Gastroesophageal sphincter (tissue), 4 donors: ENCODE results near the gene CCNJ. TPM values are rescaled to one million over a fixed set of nuclear protein-coding genes. Genes with fewer than 3 reads are reported as not detected.

Experiments
- ATAC-seq: fragments of 150-250 bp; one replicate; pipeline ENCODE4 v1.9.1; 2016; ENCODE audit warnings: mild to moderate bottlenecking, moderate library complexity
- H3K27ac ChIP-seq, 4 donors: fragments of 200-600 bp; sonication (generic) in 3 of 4; 1 replicate in 3 of 4; 2 replicates in 1 of 4; pipeline ENCODE4 v1.5.1; 2016 to 2019
- H3K27me3 ChIP-seq: fragments of 200-600 bp; sonication (generic); one replicate; pipeline ENCODE4 v1.5.1; 2019
- H3K36me3 ChIP-seq, 2 donors: fragments of 200-600 bp; sonication (generic); one replicate each; pipeline ENCODE4 v1.5.1; 2019; ENCODE audit warnings: control low read depth in 1 of 2
- H3K4me1 ChIP-seq, 3 donors: fragments of 200-600 bp; sonication (generic); 1 replicate in 2 of 3; 2 replicates in 1 of 3; pipeline ENCODE4 v1.5.1; 2016 to 2019; ENCODE audit warnings: control low read depth in 2 of 3
- H3K4me3 ChIP-seq, 2 donors: fragments of 200-600 bp; sonication (generic); one replicate each; pipeline ENCODE4 v1.5.1; 2019; ENCODE audit warnings: mild to moderate bottlenecking in 1 of 2, moderate library complexity in 1 of 2
- H3K9me3 ChIP-seq, 3 donors: fragments of 200-600 bp; sonication (generic); one replicate each; pipeline ENCODE4 v1.5.1; 2017 to 2019; ENCODE audit warnings: control low read depth in 2 of 3
- EP300 ChIP-seq: sonication (generic); formaldehyde crosslinking; IDR thresholded peaks from one replicate; pipeline ENCODE4 v1.6.1; 2017; ENCODE audit warnings: antibody characterized with exemption, mild to moderate bottlenecking
- POLR2A ChIP-seq, 2 donors: fragments of 450-650 bp; IDR thresholded peaks; one replicate each; pipeline ENCODE4 v1.6.1; 2017; ENCODE audit warnings: antibody characterized with exemption in 2 of 2, mild to moderate bottlenecking in 2 of 2, moderate library complexity in 1 of 2
- POLR2AphosphoS5 ChIP-seq: sonication (generic); formaldehyde crosslinking; IDR thresholded peaks from one replicate; pipeline ENCODE4 v1.6.1; 2017; ENCODE audit warnings: antibody characterized with exemption
- WGBS, 2 donors: methylation state at CpG; one replicate each; pipeline ENCODE4 v1.1.5; 2018; ENCODE audit warnings: low coverage in 1 of 2; 5-methylcytosine and 5-hydroxymethylcytosine counted together
- small RNA-seq, 4 donors: library from RNA; depleted of rRNA; stranded (forward); fragments of <200 nt; gene quantifications; one replicate each; pipeline ENCODE3, GENCODE V24; 2016
- total RNA-seq, 4 donors: library from RNA; depleted of rRNA; stranded (reverse); fragments of >200 nt; gene quantifications; one replicate each; pipeline ENCODE4 v1.1.0, GENCODE V29; 2016
- TF ChIP-seq, protein P1 (sequence below), 4 experiments: fragments of 200-600 bp in 2 of 4; fragments of 450-650 bp in 2 of 4; sonication (generic) in 1 of 4; IDR thresholded peaks; one replicate each; pipeline ENCODE4 v1.5.1; 2017 to 2019; ENCODE audit warnings: antibody characterized with exemption in 4 of 4, mild to moderate bottlenecking in 2 of 4, moderate library complexity in 2 of 4

CCNJ gene
- total RNA-seq, 4 donors from 2014 or later, result 3.1 to 5.3 (median 4.4) TPM

GRCh38 chr10:96093948-96094347 lies 50.6 kb downstream of the CCNJ start:
- TF ChIP-seq, protein P1, sequence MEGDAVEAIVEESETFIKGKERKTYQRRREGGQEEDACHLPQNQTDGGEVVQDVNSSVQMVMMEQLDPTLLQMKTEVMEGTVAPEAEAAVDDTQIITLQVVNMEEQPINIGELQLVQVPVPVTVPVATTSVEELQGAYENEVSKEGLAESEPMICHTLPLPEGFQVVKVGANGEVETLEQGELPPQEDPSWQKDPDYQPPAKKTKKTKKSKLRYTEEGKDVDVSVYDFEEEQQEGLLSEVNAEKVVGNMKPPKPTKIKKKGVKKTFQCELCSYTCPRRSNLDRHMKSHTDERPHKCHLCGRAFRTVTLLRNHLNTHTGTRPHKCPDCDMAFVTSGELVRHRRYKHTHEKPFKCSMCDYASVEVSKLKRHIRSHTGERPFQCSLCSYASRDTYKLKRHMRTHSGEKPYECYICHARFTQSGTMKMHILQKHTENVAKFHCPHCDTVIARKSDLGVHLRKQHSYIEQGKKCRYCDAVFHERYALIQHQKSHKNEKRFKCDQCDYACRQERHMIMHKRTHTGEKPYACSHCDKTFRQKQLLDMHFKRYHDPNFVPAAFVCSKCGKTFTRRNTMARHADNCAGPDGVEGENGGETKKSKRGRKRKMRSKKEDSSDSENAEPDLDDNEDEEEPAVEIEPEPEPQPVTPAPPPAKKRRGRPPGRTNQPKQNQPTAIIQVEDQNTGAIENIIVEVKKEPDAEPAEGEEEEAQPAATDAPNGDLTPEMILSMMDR (IDR thresholded peaks at IDR 0.05), result no peak
- TF ChIP-seq EP300 (no peak), POLR2AphosphoS5 (no peak), POLR2A (IDR thresholded peaks at IDR 0.05) (no peak)
- no peaks in the 10 kb centered on the region for H3K36me3 ChIP-seq
- peaks cover 0 to 6% (median 0%) of the 10 kb centered on the region in 3 donors for H3K4me1 ChIP-seq
- ATAC-seq, result no peak
- 39 to 61% methylated on average over 2 of the region's 2 CpGs for WGBS, 2 donors
- no peak overlapping the region for H3K4me3 ChIP-seq
- peaks cover 0 to 6% (median 0%) of the 10 kb centered on the region in 3 donors for H3K9me3 ChIP-seq
- no peak overlapping the region for H3K27ac ChIP-seq
- peaks cover 68% of the 10 kb centered on the region for H3K27me3 ChIP-seq

- Histone ChIP-seq H3K4me3 (no peak overlapping the region), H3K36me3 (no peaks in the 10 kb centered on the region), H3K27ac (no peak overlapping the region), H3K9me3 (peaks cover 0 to 6% (median 0%) of the 10 kb centered on the region in 3 donors), H3K4me1 (no peaks in the 10 kb centered on the region), H3K27me3 (peaks cover 96% of the 10 kb centered on the region)
- WGBS, 2 donors, result 70 to 87% methylated on average over 1 of the region's 1 CpG
- no peak for TF ChIP-seq POLR2AphosphoS5
- TF ChIP-seq, protein P1 (IDR thresholded peaks at IDR 0.05), result no peak
- TF ChIP-seq POLR2A (IDR thresholded peaks at IDR 0.05), result no peak
- TF ChIP-seq EP300, result no peak
- ATAC-seq, result no peak
Measured at GRCh38 chr10:96096958-96097357, 53.6 kb downstream of the CCNJ start.

DNA sequence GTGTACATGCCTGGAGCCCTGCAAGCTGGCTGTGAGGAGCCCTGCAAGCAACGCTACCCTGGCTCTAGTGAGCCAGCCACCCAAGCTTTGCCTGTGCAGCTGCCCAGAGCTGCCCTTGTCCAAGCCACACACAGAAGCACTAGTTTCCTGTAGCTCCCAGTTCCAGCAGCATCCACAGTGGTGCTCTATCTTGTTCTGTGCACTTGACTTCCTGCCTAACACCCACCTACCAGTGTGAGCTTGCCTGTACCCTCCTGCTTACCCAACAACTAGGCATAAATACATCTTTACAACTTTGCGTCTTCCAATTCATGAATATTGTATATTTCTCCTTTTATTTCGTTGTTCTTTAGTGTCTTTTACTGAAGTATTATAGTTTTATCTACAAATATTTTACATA lies 54.5 kb downstream of the CCNJ start:
- 72 to 85% methylated on average over 2 of the region's 3 CpGs for WGBS, 2 donors
- peaks cover 93% of the 10 kb centered on the region for H3K27me3 ChIP-seq
- no peaks in the 10 kb centered on the region for H3K36me3 ChIP-seq
- ATAC-seq, result no peak
- no peak overlapping the region for H3K27ac ChIP-seq
- peaks cover 0 to 6% (median 0%) of the 10 kb centered on the region in 3 donors for H3K9me3 ChIP-seq
- TF ChIP-seq EP300, result no peak
- TF ChIP-seq, protein P1 (IDR thresholded peaks at IDR 0.05), result no peak
- TF ChIP-seq POLR2AphosphoS5, result no peak
- no peak for TF ChIP-seq POLR2A (IDR thresholded peaks at IDR 0.05)
- H3K4me1 ChIP-seq, result no peaks in the 10 kb centered on the region
- H3K4me3 ChIP-seq, result no peak overlapping the region

DNA sequence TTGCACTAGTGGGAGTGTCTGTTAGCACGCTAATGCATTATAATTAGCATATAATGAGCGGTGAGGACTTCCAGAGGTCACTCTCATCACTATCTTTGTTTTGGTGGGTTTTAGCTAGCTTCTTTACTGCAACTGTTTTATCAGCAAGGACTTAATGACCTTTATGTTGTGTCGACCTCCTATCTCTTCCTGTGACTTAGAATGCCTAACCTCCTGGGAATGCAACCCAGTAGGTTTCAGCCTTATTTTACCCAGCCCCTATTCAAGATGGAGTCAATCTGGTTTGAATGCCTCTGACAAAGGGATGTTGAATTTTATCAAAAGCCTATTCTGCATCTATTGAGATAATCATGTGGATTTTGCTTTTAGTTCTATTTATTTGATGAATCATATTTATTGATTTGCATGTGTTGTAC lies 64.2 kb downstream of the CCNJ start:
- H3K36me3 ChIP-seq, result no peaks in the 10 kb centered on the region
- H3K9me3 ChIP-seq, result peaks cover 0 to 12% (median 0%) of the 10 kb centered on the region in 3 donors
- no peak overlapping the region for H3K27ac ChIP-seq
- ATAC-seq, result no peak
- whole genome bisulfite sequencing, 2 donors, result 35 to 80% methylated on average over 1 to 3 of the region's 3 CpGs
- peaks cover 80% of the 10 kb centered on the region for H3K27me3 ChIP-seq
- H3K4me1 ChIP-seq, result no peaks in the 10 kb centered on the region
- no peak overlapping the region for H3K4me3 ChIP-seq
- TF ChIP-seq, protein P1 (IDR thresholded peaks at IDR 0.05), result no peak
- TF ChIP-seq POLR2A (IDR thresholded peaks at IDR 0.05), result no peak
- TF ChIP-seq EP300, result no peak
- TF ChIP-seq POLR2AphosphoS5, result no peak

Small RNA genes lying within 50 kb of the gene (small RNA-seq; reads per million reads assigned to genes)
- gene MIR3157, result 0 to 1.1 (median 0.06) reads per million in 4 donors

Other genes with a start within 250 kb of the CCNJ start
- 1 to 10 TPM; 1.7 to 5.0 (median 2.4) TPM for gene CC2D2B, start 135.6 kb upstream of the CCNJ start, total RNA-seq
- 10 to 100 TPM; 14.4 to 26.3 (median 16.4) TPM for gene ZNF518A, start 86.7 kb downstream of the CCNJ start, total RNA-seq
- gene BLNK, start 228.0 kb downstream of the CCNJ start, total RNA-seq, result 1 to 10 TPM in 2 of 4 donors, under 1 TPM in 2; 0.27 to 2.4 (median 1.6) TPM